ENCODE results near the gene BCAS2.

The BCAS2 gene

GRCh38 chr1:114554577-114554976, 26.8 kb downstream of the BCAS2 start:
- Histone ChIP-seq H3K4me1 (ENCODE audit: insufficient read depth, low read length) (no peaks in the 10 kb centered on the region), H3K27me3 (ENCODE audit: control insufficient read depth in 1 of 2, insufficient read depth in 2 of 2, low read length in 2 of 2) (no peaks in the 10 kb centered on the region), H3K36me3 (ENCODE audit: insufficient read depth, low read length) (no peaks in the 10 kb centered on the region), H3K4me3 (ENCODE audit: low read depth in 1 of 2, low read length in 2 of 2) (no peak overlapping the region), H3K27ac (ENCODE audit: low read depth, low read length) (no peak overlapping the region), H3K9ac (ENCODE audit: low read length) (no peak overlapping the region), H3K9me3 (ENCODE audit: low read length) (no peaks in the 10 kb centered on the region)

- H3K27ac ChIP-seq (ENCODE audit: low read depth, low read length), result no peak overlapping the region
- no peaks in the 10 kb centered on the region for H3K4me1 ChIP-seq (ENCODE audit: insufficient read depth, low read length)
- no peaks in the 10 kb centered on the region for H3K36me3 ChIP-seq (ENCODE audit: insufficient read depth, low read length)
- H3K4me3 ChIP-seq (ENCODE audit: low read depth in 1 of 2, low read length in 2 of 2), result no peak overlapping the region
- no peaks in the 10 kb centered on the region for H3K9me3 ChIP-seq (ENCODE audit: low read length)
- H3K9ac ChIP-seq (ENCODE audit: low read length), result no peak overlapping the region
- H3K27me3 ChIP-seq (ENCODE audit: control insufficient read depth in 1 of 2, insufficient read depth in 2 of 2, low read length in 2 of 2), result no peaks in the 10 kb centered on the region
Measured at GRCh38 chr1:114552106-114552639, 29.2 kb downstream of the BCAS2 start.

GRCh38 chr1:114551400-114551799, 30.0 kb downstream of the BCAS2 start:
- no peaks in the 10 kb centered on the region for H3K27me3 ChIP-seq (ENCODE audit: control insufficient read depth in 1 of 2, insufficient read depth in 2 of 2, low read length in 2 of 2)
- no peaks in the 10 kb centered on the region for H3K4me1 ChIP-seq (ENCODE audit: insufficient read depth, low read length)
- no peak overlapping the region for H3K27ac ChIP-seq (ENCODE audit: low read depth, low read length)
- no peaks in the 10 kb centered on the region for H3K36me3 ChIP-seq (ENCODE audit: insufficient read depth, low read length)
- H3K9me3 ChIP-seq (ENCODE audit: low read length), result no peaks in the 10 kb centered on the region
- no peak overlapping the region for H3K4me3 ChIP-seq (ENCODE audit: low read depth in 1 of 2, low read length in 2 of 2)
- H3K9ac ChIP-seq (ENCODE audit: low read length), result no peak overlapping the region

- no peaks in the 10 kb centered on the region for H3K4me1 ChIP-seq (ENCODE audit: insufficient read depth, low read length)
- H3K36me3 ChIP-seq (ENCODE audit: insufficient read depth, low read length), result no peaks in the 10 kb centered on the region
- no peaks in the 10 kb centered on the region for H3K9me3 ChIP-seq (ENCODE audit: low read length)
- no peak overlapping the region for H3K9ac ChIP-seq (ENCODE audit: low read length)
- H3K27me3 ChIP-seq (ENCODE audit: control insufficient read depth in 1 of 2, insufficient read depth in 2 of 2, low read length in 2 of 2), result no peaks in the 10 kb centered on the region
- no peak overlapping the region for H3K4me3 ChIP-seq (ENCODE audit: low read depth in 1 of 2, low read length in 2 of 2)
- no peak overlapping the region for H3K27ac ChIP-seq (ENCODE audit: low read depth, low read length)
Measured at GRCh38 chr1:114550336-114550735, 31.1 kb downstream of the BCAS2 start.

- Histone ChIP-seq H3K27ac (ENCODE audit: low read depth, low read length) (no peak overlapping the region), H3K4me3 (ENCODE audit: low read depth in 1 of 2, low read length in 2 of 2) (no peak overlapping the region), H3K27me3 (ENCODE audit: control insufficient read depth in 1 of 2, insufficient read depth in 2 of 2, low read length in 2 of 2) (no peaks in the 10 kb centered on the region), H3K9ac (ENCODE audit: low read length) (no peak overlapping the region), H3K36me3 (ENCODE audit: insufficient read depth, low read length) (no peaks in the 10 kb centered on the region), H3K9me3 (ENCODE audit: low read length) (no peaks in the 10 kb centered on the region), H3K4me1 (ENCODE audit: insufficient read depth, low read length) (no peaks in the 10 kb centered on the region)
Measured at GRCh38 chr1:114549137-114549536, 32.3 kb downstream of the BCAS2 start.

GRCh38 chr1:114547076-114547475, 34.3 kb downstream of the BCAS2 start:
- Histone ChIP-seq H3K4me3 (ENCODE audit: low read depth in 1 of 2, low read length in 2 of 2) (no peak overlapping the region), H3K27me3 (ENCODE audit: control insufficient read depth in 1 of 2, insufficient read depth in 2 of 2, low read length in 2 of 2) (no peaks in the 10 kb centered on the region), H3K36me3 (ENCODE audit: insufficient read depth, low read length) (no peaks in the 10 kb centered on the region), H3K9me3 (ENCODE audit: low read length) (no peaks in the 10 kb centered on the region), H3K9ac (ENCODE audit: low read length) (no peak overlapping the region), H3K27ac (ENCODE audit: low read depth, low read length) (no peak overlapping the region), H3K4me1 (ENCODE audit: insufficient read depth, low read length) (no peaks in the 10 kb centered on the region)

- H3K4me1 ChIP-seq (ENCODE audit: insufficient read depth, low read length), result no peaks in the 10 kb centered on the region
- no peak overlapping the region for H3K4me3 ChIP-seq (ENCODE audit: low read depth in 1 of 2, low read length in 2 of 2)
- no peak overlapping the region for H3K9ac ChIP-seq (ENCODE audit: low read length)
- no peaks in the 10 kb centered on the region for H3K9me3 ChIP-seq (ENCODE audit: low read length)
- H3K27me3 ChIP-seq (ENCODE audit: control insufficient read depth in 1 of 2, insufficient read depth in 2 of 2, low read length in 2 of 2), result no peaks in the 10 kb centered on the region
- H3K27ac ChIP-seq (ENCODE audit: low read depth, low read length), result no peak overlapping the region
- H3K36me3 ChIP-seq (ENCODE audit: insufficient read depth, low read length), result no peaks in the 10 kb centered on the region
Measured at GRCh38 chr1:114545796-114546195, 35.6 kb downstream of the BCAS2 start.

- Histone ChIP-seq H3K9me3 (ENCODE audit: low read length) (no peaks in the 10 kb centered on the region), H3K4me1 (ENCODE audit: insufficient read depth, low read length) (no peaks in the 10 kb centered on the region), H3K27me3 (ENCODE audit: control insufficient read depth in 1 of 2, insufficient read depth in 2 of 2, low read length in 2 of 2) (no peaks in the 10 kb centered on the region), H3K36me3 (ENCODE audit: insufficient read depth, low read length) (no peaks in the 10 kb centered on the region), H3K9ac (ENCODE audit: low read length) (no peak overlapping the region), H3K27ac (ENCODE audit: low read depth, low read length) (no peak overlapping the region), H3K4me3 (ENCODE audit: low read depth in 1 of 2, low read length in 2 of 2) (no peak overlapping the region)
Measured at GRCh38 chr1:114545315-114545714, 36.1 kb downstream of the BCAS2 start.

- H3K4me1 ChIP-seq (ENCODE audit: insufficient read depth, low read length), result no peaks in the 10 kb centered on the region
- no peaks in the 10 kb centered on the region for H3K36me3 ChIP-seq (ENCODE audit: insufficient read depth, low read length)
- no peaks in the 10 kb centered on the region for H3K9me3 ChIP-seq (ENCODE audit: low read length)
- no peak overlapping the region for H3K4me3 ChIP-seq (ENCODE audit: low read depth in 1 of 2, low read length in 2 of 2)
- no peak overlapping the region for H3K27ac ChIP-seq (ENCODE audit: low read depth, low read length)
- H3K27me3 ChIP-seq (ENCODE audit: control insufficient read depth in 1 of 2, insufficient read depth in 2 of 2, low read length in 2 of 2), result no peaks in the 10 kb centered on the region
- H3K9ac ChIP-seq (ENCODE audit: low read length), result no peak overlapping the region
Measured at GRCh38 chr1:114540821-114541220, 40.6 kb downstream of the BCAS2 start.

- Histone ChIP-seq H3K4me1 (ENCODE audit: insufficient read depth, low read length) (no peaks in the 10 kb centered on the region), H3K9me3 (ENCODE audit: low read length) (no peaks in the 10 kb centered on the region), H3K36me3 (ENCODE audit: insufficient read depth, low read length) (no peaks in the 10 kb centered on the region), H3K27me3 (ENCODE audit: control insufficient read depth in 1 of 2, insufficient read depth in 2 of 2, low read length in 2 of 2) (no peaks in the 10 kb centered on the region), H3K27ac (ENCODE audit: low read depth, low read length) (no peak overlapping the region), H3K9ac (ENCODE audit: low read length) (no peak overlapping the region), H3K4me3 (ENCODE audit: low read depth in 1 of 2, low read length in 2 of 2) (no peak overlapping the region)
Measured at GRCh38 chr1:114540272-114540671, 41.1 kb downstream of the BCAS2 start.

GRCh38 chr1:114536043-114536442, 45.4 kb downstream of the BCAS2 start:
- Histone ChIP-seq H3K27ac (ENCODE audit: low read depth, low read length) (no peak overlapping the region), H3K9ac (ENCODE audit: low read length) (no peak overlapping the region), H3K4me1 (ENCODE audit: insufficient read depth, low read length) (no peaks in the 10 kb centered on the region), H3K36me3 (ENCODE audit: insufficient read depth, low read length) (no peaks in the 10 kb centered on the region), H3K4me3 (ENCODE audit: low read depth in 1 of 2, low read length in 2 of 2) (no peak overlapping the region), H3K27me3 (ENCODE audit: control insufficient read depth in 1 of 2, insufficient read depth in 2 of 2, low read length in 2 of 2) (no peaks in the 10 kb centered on the region), H3K9me3 (ENCODE audit: low read length) (no peaks in the 10 kb centered on the region)

- Histone ChIP-seq H3K9ac (ENCODE audit: low read length) (no peak overlapping the region), H3K27ac (ENCODE audit: low read depth, low read length) (no peak overlapping the region)
Measured at GRCh38 chr1:114535401-114535800, 46.0 kb downstream of the BCAS2 start.

More at GRCh38 chr1:114535401-114535800, 46.0 kb downstream of the BCAS2 start:
- H3K27me3 ChIP-seq (ENCODE audit: control insufficient read depth in 1 of 2, insufficient read depth in 2 of 2, low read length in 2 of 2), result no peaks in the 10 kb centered on the region
- no peaks in the 10 kb centered on the region for H3K36me3 ChIP-seq (ENCODE audit: insufficient read depth, low read length)
- no peak overlapping the region for H3K4me3 ChIP-seq (ENCODE audit: low read depth in 1 of 2, low read length in 2 of 2)
- no peaks in the 10 kb centered on the region for H3K4me1 ChIP-seq (ENCODE audit: insufficient read depth, low read length)
- no peaks in the 10 kb centered on the region for H3K9me3 ChIP-seq (ENCODE audit: low read length)

Data from muscle layer of colon (tissue), 2 donors.